GM12873 (cell line): ENCODE measurements around the gene CHRNA5.

Experiments used
- CTCF ChIP-seq: IDR thresholded peaks from 2 replicates; pipeline ENCODE4 v1.5.1; 2012; ENCODE audit warnings: low read depth, mild to moderate bottlenecking, moderate library complexity, low read length, control low read depth; ENCODE audit not compliant: insufficient read depth; ENCODE audit errors: missing control alignments

Gene CHRNA5

GRCh38 chr15:78540141-78540870 lies 25.0 kb upstream of the CHRNA5 start, which contains the start of gene PSMA4:
TSS of gene PSMA4 (plus strand) at chr15:78540444. CDS start at chr15:78541928, 1,484 bp downstream.
- TF ChIP-seq CTCF: peak; percentile 20

- TF ChIP-seq CTCF: no peak
Observed at GRCh38 chr15:78540871-78541743, 24.2 kb upstream of the CHRNA5 start.

- TF ChIP-seq CTCF: no peak
Observed at GRCh38 chr15:78541744-78542034, 23.6 kb upstream of the CHRNA5 start.

GRCh38 chr15:78542647-78543046 lies 22.7 kb upstream of the CHRNA5 start:
- TF ChIP-seq CTCF: no peak

GRCh38 chr15:78550194-78550593 lies 15.1 kb upstream of the CHRNA5 start:
- TF ChIP-seq CTCF: no peak

GRCh38 chr15:78550815-78551214 lies 14.5 kb upstream of the CHRNA5 start:
- no peak for TF ChIP-seq CTCF

- TF ChIP-seq CTCF: no peak
Observed at GRCh38 chr15:78551902-78552301, 13.4 kb upstream of the CHRNA5 start.
